Right cardiac atrium (tissue), 5 donors: ENCODE data around the gene PTPMT1. TPM values are rescaled to one million over a fixed set of nuclear protein-coding genes. Genes with fewer than 3 reads are reported as not detected.

ENCODE experiments used
- ATAC-seq, 2 donors: fragments of 200-7000 bp; cut with Tn5 transposase; one replicate each; pipeline versions ENCODE4 v1.8.0 to v1.9.1; 2020; ENCODE audit warnings: moderate library complexity in 2 of 2, mild to moderate bottlenecking in 1 of 2
- DNase-seq, 3 donors: peaks; one replicate each; pipeline ENCODE4 v3.0.0-alpha.2; 2020
- H3K27ac ChIP-seq: one replicate; pipeline ENCODE4 v1.5.1; 2013; ENCODE audit warnings: mild to moderate bottlenecking, low read length, control low read depth, moderate library complexity
- H3K27me3 ChIP-seq: one replicate; pipeline ENCODE4 v1.6.1; 2013; ENCODE audit not compliant: control insufficient read depth, insufficient read depth
- H3K4me1 ChIP-seq: one replicate; pipeline ENCODE4 v1.6.1; 2013; ENCODE audit warnings: low read length; ENCODE audit not compliant: control insufficient read depth, insufficient read depth
- H3K4me3 ChIP-seq: one replicate; pipeline ENCODE4 v1.5.1; 2013; ENCODE audit warnings: low read length, control low read depth
- H3K9me3 ChIP-seq: one replicate; pipeline ENCODE4 v1.6.1; 2013; ENCODE audit warnings: low read length; ENCODE audit not compliant: control insufficient read depth
- WGBS: extraction: QIAGEN DNeasy Blood & Tissue Kit; methylation state at CpG from one replicate; pipeline ENCODE4 v1.1.7; 2013; 5-methylcytosine and 5-hydroxymethylcytosine counted together
- intact Hi-C, 4 donors: fragments of 100-400 bp; cut with DNase I; formaldehyde crosslinking; loops; one replicate each; pipeline versions ENCODE4 v1.11.0 to v1.14.0; 2022 to 2023
- polyA plus RNA-seq: library from polyadenylated mRNA; stranded (reverse); fragments of 200-250 nt; gene quantifications from one replicate; pipeline ENCODE4 v1.2.3, GENCODE V29; 2013
- total RNA-seq, 4 donors: library from RNA; stranded (reverse); fragmentation: NEBNext Ultra II Directional; extraction: Animal tissue kit (Norgen Biotek cat#: 25700); gene quantifications; one replicate each; pipeline ENCODE4 v1.2.1, GENCODE V29; 2021
- donor health status: healthy with polysubstance abuse.
- donor health status: DM: no; HTN: yes; CAD: no.
- donor health status: DM: no; HTN: no; CAD: no.
- donor health status: DM: no; HTN: yes; CAD: no; lungs with severe emphysema.
- donor health status: DM: yes; HTN: yes; CAD: no.

The PTPMT1 gene
- total and polyA plus RNA-seq, 5 donors, result 13.9 to 22.5 (median 15.5) TPM

DNA sequence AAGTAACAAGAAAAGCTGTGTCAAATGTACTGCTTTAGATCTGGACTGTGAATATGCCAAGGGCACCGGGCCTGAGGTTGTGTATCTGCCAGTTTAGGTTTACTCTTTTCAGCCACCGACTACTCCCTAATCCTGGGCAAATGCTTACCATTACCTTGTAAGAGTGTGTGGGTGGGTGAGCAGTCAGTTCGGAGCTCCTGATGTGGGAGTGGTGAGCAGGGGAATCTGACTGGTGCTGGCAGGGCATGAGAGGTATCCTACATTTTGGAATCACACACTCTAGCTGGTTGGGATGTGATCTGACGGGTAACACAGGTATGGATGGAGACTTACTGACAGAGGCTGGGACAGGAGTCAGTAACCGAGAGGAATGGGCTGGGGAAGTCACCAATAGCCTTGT is 18.4 kb downstream of the PTPMT1 start:
- ATAC-seq, result no peak
- Histone ChIP-seq H3K4me3 (no peak overlapping the region), H3K9me3 (no peaks in the 10 kb centered on the region), H3K4me1 (no peaks in the 10 kb centered on the region), H3K27me3 (no peaks in the 10 kb centered on the region), H3K27ac (no peak overlapping the region)
- 85% methylated on average over 5 of the region's 5 CpGs for WGBS
- no peak for DNase-seq
- intact Hi-C loops, result no loop called here

GRCh38 chr11:47586098-47586855 is 20.9 kb downstream of the PTPMT1 start, which contains the start of gene FAM180B:
FAM180B (plus strand) TSS chr11:47586678; CDS start chr11:47586769, 91 bp downstream.
- H3K27me3 ChIP-seq, result no peaks in the 10 kb centered on the region
- ATAC-seq, result peak; percentile 7 to 31
- H3K4me3 ChIP-seq, result no peak within 1 kb of the TSS
- no peaks in the 10 kb centered on the region for H3K4me1 ChIP-seq
- peak in 2 of 3 donors; percentile 73 to 78 for DNase-seq
- H3K27ac ChIP-seq, result no peak within 1 kb of the TSS
- 65% methylated on average over 12 of the region's 12 CpGs for WGBS
- intact Hi-C loops, result no loop called here
- no peaks in the 10 kb centered on the region for H3K9me3 ChIP-seq

- intact Hi-C loops, result no loop called here
- 69% methylated on average over 6 of the region's 6 CpGs for WGBS
- Histone ChIP-seq H3K27me3 (no peaks in the 10 kb centered on the region), H3K9me3 (no peaks in the 10 kb centered on the region), H3K4me1 (no peaks in the 10 kb centered on the region), H3K4me3 (no peak overlapping the region), H3K27ac (no peak overlapping the region)
- DNase-seq (no peak), ATAC-seq (peak in 1 of 2 donors; percentile 3)
These were observed 21.8 kb downstream of the PTPMT1 start for GRCh38 chr11:47587039-47587716.

DNA sequence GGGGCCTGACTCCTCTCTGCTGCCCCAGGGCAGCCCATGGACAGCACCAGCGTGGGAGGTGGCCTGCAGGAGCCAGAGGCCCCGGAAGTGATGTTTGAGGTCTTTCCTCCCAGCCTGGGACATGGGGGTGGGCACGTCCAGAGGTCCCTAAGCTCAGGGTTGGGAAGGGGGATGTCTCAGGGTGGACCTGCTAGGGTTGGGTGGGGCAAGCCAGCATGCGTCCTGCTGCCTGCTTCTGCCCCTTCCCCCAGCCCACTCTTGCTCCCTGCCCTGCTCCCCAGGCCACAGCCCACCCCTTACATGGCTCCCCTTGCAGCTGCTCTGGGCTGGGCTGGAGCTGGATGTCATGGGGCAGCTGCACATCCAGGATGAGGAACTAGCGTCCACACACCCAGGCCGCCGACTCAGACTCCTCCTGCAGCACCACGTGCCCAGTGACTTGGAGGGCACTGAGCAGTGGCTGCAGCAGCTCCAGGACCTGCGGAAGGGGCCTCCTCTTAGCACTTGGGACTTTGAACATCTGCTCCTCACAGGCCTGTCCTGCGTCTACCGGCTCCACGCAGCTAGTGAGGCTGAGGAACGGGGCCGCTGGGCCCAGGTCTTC is 22.4 kb downstream of the PTPMT1 start:
- intact Hi-C loops, result no loop called here
- peak in 2 of 3 donors; percentile 75 to 80 for DNase-seq
- Histone ChIP-seq H3K27ac (no peak overlapping the region), H3K4me1 (no peaks in the 10 kb centered on the region), H3K4me3 (no peak overlapping the region), H3K27me3 (no peaks in the 10 kb centered on the region), H3K9me3 (no peaks in the 10 kb centered on the region)
- WGBS, result 70% methylated on average over 14 of the region's 14 CpGs
- peak; percentile 27 for ATAC-seq

GRCh38 chr11:47589118-47589517 is 23.7 kb downstream of the PTPMT1 start:
- 80% methylated on average over 11 of the region's 11 CpGs for WGBS
- no peaks in the 10 kb centered on the region for H3K4me1 ChIP-seq
- no peak overlapping the region for H3K4me3 ChIP-seq
- no peaks in the 10 kb centered on the region for H3K9me3 ChIP-seq
- DNase-seq (no peak), ATAC-seq (no peak)
- intact Hi-C loops, result no loop called here
- no peaks in the 10 kb centered on the region for H3K27me3 ChIP-seq
- no peak overlapping the region for H3K27ac ChIP-seq

DNA sequence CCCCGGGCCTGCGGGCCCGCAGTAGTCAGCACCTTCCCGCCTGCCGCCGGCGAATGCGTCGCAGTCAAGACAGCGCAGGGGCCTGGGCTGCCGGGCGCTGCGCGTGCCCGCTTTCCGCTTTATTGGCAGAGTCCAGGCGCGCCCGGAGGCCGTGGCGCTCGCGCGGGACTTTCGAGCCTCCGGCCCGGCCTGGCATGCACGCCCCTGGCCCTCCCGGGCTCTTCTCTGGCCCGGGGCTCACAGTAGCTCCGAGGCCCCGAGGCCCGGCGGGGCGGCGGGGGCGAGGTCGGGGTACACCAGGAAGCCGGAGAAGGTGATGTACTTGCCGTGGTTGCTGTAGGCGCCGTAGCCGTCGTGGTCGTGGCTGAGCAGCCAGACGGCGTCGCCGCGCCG is 24.2 kb downstream of the PTPMT1 start:
- Histone ChIP-seq H3K27ac (no peak overlapping the region), H3K27me3 (no peaks in the 10 kb centered on the region), H3K4me1 (no peaks in the 10 kb centered on the region), H3K9me3 (no peaks in the 10 kb centered on the region), H3K4me3 (peak overlapping the region; percentile 1)
- intact Hi-C loops, result no loop called here
- 37% methylated on average over 51 of the region's 51 CpGs for WGBS
- peak in 1 of 3 donors; percentile 66 for DNase-seq
- peak in 1 of 2 donors; percentile 4 for ATAC-seq

GRCh38 chr11:47589977-47590861 is 24.8 kb downstream of the PTPMT1 start:
- Histone ChIP-seq H3K9me3 (no peaks in the 10 kb centered on the region), H3K4me3 (peak overlapping the region; percentile 1), H3K4me1 (no peaks in the 10 kb centered on the region), H3K27ac (no peak overlapping the region), H3K27me3 (no peaks in the 10 kb centered on the region)
- 37% methylated on average over 122 of the region's 122 CpGs for WGBS
- DNase-seq (peak in 2 of 3 donors; percentile 58 to 63), ATAC-seq (no peak)
- intact Hi-C loops, result no loop called here

GRCh38 chr11:47591764-47592163 is 26.4 kb downstream of the PTPMT1 start:
- Histone ChIP-seq H3K4me1 (no peaks in the 10 kb centered on the region), H3K27ac (no peak overlapping the region), H3K27me3 (no peaks in the 10 kb centered on the region), H3K4me3 (no peak overlapping the region), H3K9me3 (no peaks in the 10 kb centered on the region)
- ATAC-seq (no peak), DNase-seq (no peak)
- WGBS, result 57% methylated on average over 7 of the region's 7 CpGs
- intact Hi-C loops, result no loop called here

- intact Hi-C loops, result no loop called here
- DNase-seq, result no peak
- no peak for ATAC-seq
- no peak overlapping the region for H3K27ac ChIP-seq
- H3K27me3 ChIP-seq, result no peaks in the 10 kb centered on the region
- no peak overlapping the region for H3K4me3 ChIP-seq
- no peaks in the 10 kb centered on the region for H3K9me3 ChIP-seq
- WGBS, result 59% methylated on average over 4 of the region's 4 CpGs
- no peaks in the 10 kb centered on the region for H3K4me1 ChIP-seq
These were observed 26.9 kb downstream of the PTPMT1 start for GRCh38 chr11:47592251-47592650.

DNA sequence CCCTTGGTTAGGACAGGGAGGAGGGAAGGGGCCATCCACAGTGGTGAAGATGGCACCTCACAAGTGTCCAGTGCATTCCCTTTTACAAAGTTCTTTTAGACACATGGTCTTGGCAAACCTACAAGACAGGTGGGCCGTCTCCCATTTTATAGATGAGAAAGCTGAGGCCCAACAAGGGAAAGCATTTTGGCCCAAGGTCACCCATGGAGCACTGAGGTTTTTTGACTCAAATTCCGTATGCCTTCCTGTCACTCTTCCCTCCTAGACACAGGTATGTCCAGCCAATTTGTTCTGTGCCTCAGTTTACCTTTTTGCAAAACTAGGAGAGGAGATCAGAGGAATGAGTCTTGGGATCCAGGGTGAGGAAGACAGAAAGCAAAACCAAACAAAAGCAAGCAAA is 27.6 kb downstream of the PTPMT1 start:
- ATAC-seq (no peak), DNase-seq (no peak)
- Histone ChIP-seq H3K9me3 (no peaks in the 10 kb centered on the region), H3K4me3 (no peak overlapping the region), H3K4me1 (no peaks in the 10 kb centered on the region), H3K27ac (no peak overlapping the region), H3K27me3 (no peaks in the 10 kb centered on the region)
- intact Hi-C loops, result no loop called here
- WGBS, result 85% methylated on average over 2 of the region's 2 CpGs
